Measurements from ENCODE around the gene MIDN. TPM values are rescaled to one million over a fixed set of nuclear protein-coding genes. Genes with fewer than 3 reads are reported as not detected.

The MIDN gene
- polyA plus RNA-seq, 2 of the 4 experiments (the other 2 are of a cell fraction) = 9.1 to 31.4 TPM

DNA sequence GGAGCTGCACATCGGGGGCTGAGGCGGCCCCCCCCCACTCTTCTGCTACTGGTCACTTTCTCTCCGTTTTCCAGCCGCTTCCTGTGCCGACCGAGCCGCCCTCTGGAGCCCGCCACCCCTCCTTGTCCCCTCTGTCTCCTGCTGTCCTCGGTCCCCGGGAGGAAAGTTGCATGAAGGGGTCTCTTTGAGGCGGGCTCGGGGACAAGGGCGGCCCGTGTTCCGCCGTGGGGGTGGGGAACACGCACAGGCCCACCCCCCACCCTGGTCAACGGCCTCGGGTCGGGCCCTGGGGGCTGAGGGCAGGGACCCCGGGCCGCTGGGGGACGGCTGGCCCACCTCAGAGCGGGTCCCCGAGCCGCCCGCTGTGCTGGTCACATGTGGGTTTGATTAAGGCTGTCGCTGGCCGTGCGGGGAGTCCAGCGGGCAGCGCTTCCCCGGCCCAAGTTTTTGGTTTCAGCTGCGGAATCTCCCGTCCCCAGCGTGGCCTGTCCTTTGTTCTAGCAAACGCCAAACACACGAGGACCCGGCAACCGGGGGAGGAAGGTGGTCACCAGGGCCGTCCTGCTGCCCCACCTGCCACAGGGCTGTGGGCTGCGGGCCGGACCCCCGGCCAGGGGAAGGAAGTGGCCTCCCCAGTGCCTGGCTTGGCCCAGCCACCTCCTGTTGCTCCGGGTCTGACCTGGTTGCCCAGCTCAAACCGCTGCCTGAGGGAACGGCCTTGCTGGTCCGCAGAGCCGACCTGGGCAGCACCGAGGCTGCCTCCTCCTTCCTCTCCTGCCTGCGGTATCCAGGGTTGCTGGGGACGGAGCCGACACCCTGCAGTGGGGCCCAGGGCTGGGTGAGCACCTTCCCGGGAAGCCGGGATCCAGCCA, 39.2 kb downstream of the MIDN start:
- POLR2A ChIA-PET = no interaction called here
- no peak overlapping the region for H3K27ac ChIP-seq
- CTCF ChIA-PET = interaction anchor here (0.7 to 1.2 kb wide), 3 partner anchors 8 to 67 kb away, joined by 3 to 4 read pairs (median 3); a partner anchor contains a TSS
- ATAC-seq (peak in 1 of 2 experiments; percentile 33; a peak in 3 of 6 replicates), FAIRE-seq (no peak), DNase-seq (ENCODE audit: low read depth in 1 of 2, low spot score in 1 of 2) (no peak)
- 80% methylated on average over 21 of the region's 55 CpGs for WGBS (ENCODE audit: missing lambda C conversion rate)
- no peaks in the 10 kb centered on the region for H3K9me3 ChIP-seq
- H3K4me1 ChIP-seq = peaks cover 23% of the 10 kb centered on the region
- TF ChIP-seq RNF2 (IDR thresholded peaks at IDR 0.05; ENCODE audit: borderline replicate concordance, low read depth) (no peak), GATA3 (IDR thresholded peaks at IDR 0.05; ENCODE audit: borderline replicate concordance) (no peak), ZFP36 (IDR thresholded peaks at IDR 0.05; ENCODE audit: borderline replicate concordance, partially characterized antibody) (no peak), MAZ (IDR thresholded peaks at IDR 0.05; ENCODE audit: borderline replicate concordance, low read depth, low read length) (no peak), TP53 (CRISPR knock-in tag; IDR thresholded peaks at IDR 0.05) (no peak), PHF8 (IDR thresholded peaks at IDR 0.05; ENCODE audit: borderline replicate concordance, low read depth) (no peak), NPAS2 (CRISPR knock-in tag; IDR thresholded peaks at IDR 0.05; ENCODE audit: borderline replicate concordance) (no peak), SREBF2 (IDR thresholded peaks at IDR 0.05) (no peak), BHLHE40 (IDR thresholded peaks at IDR 0.05; ENCODE audit: low read depth, low read length) (no peak), RCOR1 (IDR thresholded peaks at IDR 0.05; ENCODE audit: low read depth, low read length) (no peak), CEBPB (IDR thresholded peaks at IDR 0.05) (no peak), KDM5A (IDR thresholded peaks at IDR 0.05) (no peak), EHMT2 (IDR thresholded peaks at IDR 0.05; ENCODE audit: low read depth) (no peak), ZNF302 (CRISPR knock-in tag; IDR thresholded peaks at IDR 0.05) (no peak), RAD21 (conservative IDR thresholded peaks at IDR 0.05 in 1 of 2, IDR thresholded peaks at IDR 0.05 in 1 of 2) (no peak), RFX5 (IDR thresholded peaks at IDR 0.05) (no peak), NFE2L2 (conservative IDR thresholded peaks at IDR 0.05; ENCODE audit: low read length) (no peak)
- TF ChIP-seq, protein P1, sequence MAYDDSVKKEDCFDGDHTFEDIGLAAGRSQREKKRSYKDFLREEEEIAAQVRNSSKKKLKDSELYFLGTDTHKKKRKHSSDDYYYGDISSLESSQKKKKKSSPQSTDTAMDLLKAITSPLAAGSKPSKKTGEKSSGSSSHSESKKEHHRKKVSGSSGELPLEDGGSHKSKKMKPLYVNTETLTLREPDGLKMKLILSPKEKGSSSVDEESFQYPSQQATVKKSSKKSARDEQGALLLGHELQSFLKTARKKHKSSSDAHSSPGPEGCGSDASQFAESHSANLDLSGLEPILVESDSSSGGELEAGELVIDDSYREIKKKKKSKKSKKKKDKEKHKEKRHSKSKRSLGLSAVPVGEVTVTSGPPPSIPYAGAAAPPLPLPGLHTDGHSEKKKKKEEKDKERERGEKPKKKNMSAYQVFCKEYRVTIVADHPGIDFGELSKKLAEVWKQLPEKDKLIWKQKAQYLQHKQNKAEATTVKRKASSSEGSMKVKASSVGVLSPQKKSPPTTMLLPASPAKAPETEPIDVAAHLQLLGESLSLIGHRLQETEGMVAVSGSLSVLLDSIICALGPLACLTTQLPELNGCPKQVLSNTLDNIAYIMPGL (CRISPR knock-in tag; IDR thresholded peaks at IDR 0.05; ENCODE audit: borderline replicate concordance) = no peak
- TF ChIP-seq, protein P2, sequence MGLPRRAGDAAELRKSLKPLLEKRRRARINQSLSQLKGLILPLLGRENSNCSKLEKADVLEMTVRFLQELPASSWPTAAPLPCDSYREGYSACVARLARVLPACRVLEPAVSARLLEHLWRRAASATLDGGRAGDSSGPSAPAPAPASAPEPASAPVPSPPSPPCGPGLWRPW (IDR thresholded peaks at IDR 0.05) = no peak
- TF ChIP-seq, protein P3, sequence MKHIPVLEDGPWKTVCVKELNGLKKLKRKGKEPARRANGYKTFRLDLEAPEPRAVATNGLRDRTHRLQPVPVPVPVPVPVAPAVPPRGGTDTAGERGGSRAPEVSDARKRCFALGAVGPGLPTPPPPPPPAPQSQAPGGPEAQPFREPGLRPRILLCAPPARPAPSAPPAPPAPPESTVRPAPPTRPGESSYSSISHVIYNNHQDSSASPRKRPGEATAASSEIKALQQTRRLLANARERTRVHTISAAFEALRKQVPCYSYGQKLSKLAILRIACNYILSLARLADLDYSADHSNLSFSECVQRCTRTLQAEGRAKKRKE (CRISPR knock-in tag; IDR thresholded peaks at IDR 0.05; ENCODE audit: low read depth) = no peak
- no peak overlapping the region for H3K4me2 ChIP-seq
- H3K4me3 ChIP-seq = no peak overlapping the region

DNA sequence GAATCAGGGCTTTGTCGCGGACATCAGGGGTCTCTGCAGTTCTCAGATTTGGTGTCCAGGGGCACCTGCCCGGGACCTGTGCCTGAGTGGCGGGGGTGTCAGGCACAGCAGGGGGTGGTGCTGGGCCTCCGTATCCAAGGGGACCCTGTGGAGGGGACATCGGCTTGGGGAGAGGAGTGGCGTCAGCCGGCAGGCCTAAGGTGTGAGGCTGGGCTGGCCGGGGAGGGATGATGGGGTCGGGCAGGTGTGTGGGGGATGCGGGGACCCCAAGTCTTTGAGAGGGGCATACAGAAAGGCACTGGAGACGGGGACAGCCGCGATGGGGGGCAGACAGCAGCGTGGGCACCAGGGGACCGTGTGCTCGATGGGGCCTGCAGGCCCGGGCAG, 39.8 kb downstream of the MIDN start:
- Histone ChIP-seq H3K4me3 (no peak overlapping the region), H3K9me3 (no peaks in the 10 kb centered on the region), H3K4me1 (peaks cover 23% of the 10 kb centered on the region), H3K4me2 (no peak overlapping the region), H3K27ac (no peak overlapping the region)
- CTCF ChIA-PET = interaction anchor here (0.7 kb wide), 1 partner anchor 66 kb away, joined by 3 read pairs; a partner anchor contains a TSS
- POLR2A ChIA-PET = no interaction called here
- 89% methylated on average over 13 of the region's 18 CpGs for WGBS (ENCODE audit: missing lambda C conversion rate)
- DNase-seq (ENCODE audit: low read depth in 1 of 2, low spot score in 1 of 2) (no peak), ATAC-seq (no peak), FAIRE-seq (no peak)
- TF ChIP-seq, protein P4, sequence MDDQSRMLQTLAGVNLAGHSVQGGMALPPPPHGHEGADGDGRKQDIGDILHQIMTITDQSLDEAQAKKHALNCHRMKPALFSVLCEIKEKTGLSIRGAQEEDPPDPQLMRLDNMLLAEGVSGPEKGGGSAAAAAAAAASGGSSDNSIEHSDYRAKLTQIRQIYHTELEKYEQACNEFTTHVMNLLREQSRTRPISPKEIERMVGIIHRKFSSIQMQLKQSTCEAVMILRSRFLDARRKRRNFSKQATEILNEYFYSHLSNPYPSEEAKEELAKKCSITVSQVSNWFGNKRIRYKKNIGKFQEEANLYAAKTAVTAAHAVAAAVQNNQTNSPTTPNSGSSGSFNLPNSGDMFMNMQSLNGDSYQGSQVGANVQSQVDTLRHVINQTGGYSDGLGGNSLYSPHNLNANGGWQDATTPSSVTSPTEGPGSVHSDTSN (IDR thresholded peaks at IDR 0.05) = no peak
- TF ChIP-seq, protein P1 (CRISPR knock-in tag; IDR thresholded peaks at IDR 0.05; ENCODE audit: borderline replicate concordance) = no peak

Measured in A549 (cell line).